Right hindlimb (tissue), 1 donor: ENCODE results near the gene BCAS2.

Experiments used
- DNase-seq: peaks from one replicate; pipeline ENCODE4 v3.0.0-alpha.2; 2018

BCAS2 gene

GRCh38 chr1:114554577-114554976, 26.8 kb downstream of the BCAS2 start:
- no peak for DNase-seq

GRCh38 chr1:114552106-114552639, 29.2 kb downstream of the BCAS2 start:
- no peak for DNase-seq

- DNase-seq: no peak
Measured at GRCh38 chr1:114551400-114551799, 30.0 kb downstream of the BCAS2 start.

GRCh38 chr1:114550336-114550735, 31.1 kb downstream of the BCAS2 start:
- DNase-seq: no peak

GRCh38 chr1:114549137-114549536, 32.3 kb downstream of the BCAS2 start:
- no peak for DNase-seq

GRCh38 chr1:114547076-114547475, 34.3 kb downstream of the BCAS2 start:
- DNase-seq: no peak

GRCh38 chr1:114545796-114546195, 35.6 kb downstream of the BCAS2 start:
- DNase-seq: no peak

- DNase-seq: no peak
Measured at GRCh38 chr1:114545315-114545714, 36.1 kb downstream of the BCAS2 start.

- DNase-seq: no peak
Measured at GRCh38 chr1:114540821-114541220, 40.6 kb downstream of the BCAS2 start.

- no peak for DNase-seq
Measured at GRCh38 chr1:114540272-114540671, 41.1 kb downstream of the BCAS2 start.

GRCh38 chr1:114536043-114536442, 45.4 kb downstream of the BCAS2 start:
- no peak for DNase-seq

- DNase-seq: no peak
Measured at GRCh38 chr1:114535401-114535800, 46.0 kb downstream of the BCAS2 start.

- DNase-seq: no peak
Measured at GRCh38 chr1:114531094-114531493, 50.3 kb downstream of the BCAS2 start.

- no peak for DNase-seq
Measured at GRCh38 chr1:114530224-114530623, 51.2 kb downstream of the BCAS2 start.

- DNase-seq: no peak
Measured at GRCh38 chr1:114524944-114525343, 56.5 kb downstream of the BCAS2 start.

GRCh38 chr1:114522264-114522575, 59.2 kb downstream of the BCAS2 start:
- DNase-seq: no peak

- no peak for DNase-seq
Measured at GRCh38 chr1:114521396-114522263, 59.8 kb downstream of the BCAS2 start.
